ENCODE data around the gene ATP8A2.

ATP8A2 gene

GRCh38 chr13:26022538-26023292 is 650.9 kb downstream of the ATP8A2 start:
- DNase-seq: peak; percentile 48

- no peak for DNase-seq
Observed at GRCh38 chr13:26024558-26024957, 652.8 kb downstream of the ATP8A2 start.

GRCh38 chr13:26025196-26025595 is 653.4 kb downstream of the ATP8A2 start:
- peak; percentile 62 for DNase-seq

- no peak for DNase-seq
Observed at GRCh38 chr13:26025771-26026170, 654.0 kb downstream of the ATP8A2 start.

GRCh38 chr13:26026211-26026610 is 654.4 kb downstream of the ATP8A2 start:
- DNase-seq: no peak

GRCh38 chr13:26029581-26030136 is 657.9 kb downstream of the ATP8A2 start:
- no peak for DNase-seq

- DNase-seq: no peak
Observed at GRCh38 chr13:26030331-26030730, 658.6 kb downstream of the ATP8A2 start.

- DNase-seq: no peak
Observed at GRCh38 chr13:26034018-26034417, 662.2 kb downstream of the ATP8A2 start.

GRCh38 chr13:26036383-26036782 is 664.6 kb downstream of the ATP8A2 start:
- no peak for DNase-seq

- peak; percentile 35 for DNase-seq
Observed at GRCh38 chr13:26037302-26037701, 665.5 kb downstream of the ATP8A2 start.

GRCh38 chr13:26038931-26039475 is 667.2 kb downstream of the ATP8A2 start:
- DNase-seq: no peak

- DNase-seq: no peak
Observed at GRCh38 chr13:26041444-26041843, 669.7 kb downstream of the ATP8A2 start.

GRCh38 chr13:26042785-26043184 is 671.0 kb downstream of the ATP8A2 start:
- no peak for DNase-seq

GRCh38 chr13:26045142-26045541 is 673.4 kb downstream of the ATP8A2 start:
- no peak for DNase-seq

GRCh38 chr13:26046639-26047038 is 674.9 kb downstream of the ATP8A2 start:
- no peak for DNase-seq

GRCh38 chr13:26047040-26047439 is 675.3 kb downstream of the ATP8A2 start:
- DNase-seq: no peak

GRCh38 chr13:26048741-26049140 is 677.0 kb downstream of the ATP8A2 start:
- no peak for DNase-seq

- no peak for DNase-seq
Observed at GRCh38 chr13:26050568-26051230, 678.9 kb downstream of the ATP8A2 start.

GRCh38 chr13:26051231-26051656 is 679.5 kb downstream of the ATP8A2 start:
- no peak for DNase-seq

- peak; percentile 48 for DNase-seq
Observed at GRCh38 chr13:26051657-26052311, 680.0 kb downstream of the ATP8A2 start, which contains the start of gene SHISA2. Gene SHISA2 (minus strand): TSS chr13:26052016. CDS start chr13:26050975, 1,041 bp downstream.

GRCh38 chr13:26052337-26052736 is 680.6 kb downstream of the ATP8A2 start:
- DNase-seq: no peak

- DNase-seq: no peak
Observed at GRCh38 chr13:26053418-26053980, 681.7 kb downstream of the ATP8A2 start.

- DNase-seq: no peak
Observed at GRCh38 chr13:26054896-26055295, 683.1 kb downstream of the ATP8A2 start.

Measured in SHP77 treated with DMSO at 0.1 percent for 48 hours (cell line).